GM18499 (cell line): ENCODE measurements around the gene FOXD4L1.
"Not testable (repeated sequence)": the region's sequence is repeated elsewhere in the genome, so short reads cannot be mapped to it uniquely, and the experiment has no call there.

Experiments used
- ATAC-seq: cut with Tn5 transposase; IDR thresholded peaks from one replicate; pipeline ENCODE4 v1.9.1; 2021; ENCODE audit warnings: moderate number of reproducible peaks; ENCODE audit not compliant: insufficient read depth, unreplicated experiment

The FOXD4L1 gene

GRCh38 chr2:113498365-113498764, at the start of gene FOXD4L1:
Gene FOXD4L1 (plus strand): TSS chr2:113498665. CDS start chr2:113499257, 592 bp downstream.
- ATAC-seq = not testable (repeated sequence)

- not testable (repeated sequence) for ATAC-seq
Measured at GRCh38 chr2:113465770-113466169, 32.7 kb upstream of the FOXD4L1 start.

GRCh38 chr2:113476688-113477368, 21.6 kb upstream of the FOXD4L1 start:
- not testable (repeated sequence) for ATAC-seq

- ATAC-seq = not testable (repeated sequence)
Measured at GRCh38 chr2:113496527-113496926, 1.9 kb upstream of the FOXD4L1 start.

GRCh38 chr2:113499019-113499885, 787 bp downstream of the FOXD4L1 start:
- not testable (repeated sequence) for ATAC-seq

- not testable (repeated sequence) for ATAC-seq
Measured at GRCh38 chr2:113499886-113500722, 1.6 kb downstream of the FOXD4L1 start.

GRCh38 chr2:113500723-113501038, 2.2 kb downstream of the FOXD4L1 start:
- not testable (repeated sequence) for ATAC-seq

- not testable (repeated sequence) for ATAC-seq
Measured at GRCh38 chr2:113502216-113503093, 4.0 kb downstream of the FOXD4L1 start.

GRCh38 chr2:113503094-113504042, 4.9 kb downstream of the FOXD4L1 start:
- ATAC-seq = not testable (repeated sequence)

GRCh38 chr2:113504081-113504480, 5.6 kb downstream of the FOXD4L1 start:
- not testable (repeated sequence) for ATAC-seq

- ATAC-seq = not testable (repeated sequence)
Measured at GRCh38 chr2:113507394-113508140, 9.1 kb downstream of the FOXD4L1 start.

GRCh38 chr2:113508187-113508586, 9.7 kb downstream of the FOXD4L1 start:
- ATAC-seq = not testable (repeated sequence)

- not testable (repeated sequence) for ATAC-seq
Measured at GRCh38 chr2:113510913-113511312, 12.4 kb downstream of the FOXD4L1 start.

GRCh38 chr2:113511859-113512258, 13.4 kb downstream of the FOXD4L1 start:
- not testable (repeated sequence) for ATAC-seq

GRCh38 chr2:113515457-113515856, 17.0 kb downstream of the FOXD4L1 start:
- not testable (repeated sequence) for ATAC-seq

GRCh38 chr2:113515995-113516394, 17.5 kb downstream of the FOXD4L1 start:
- not testable (repeated sequence) for ATAC-seq

- ATAC-seq = not testable (repeated sequence)
Measured at GRCh38 chr2:113517025-113517424, 18.6 kb downstream of the FOXD4L1 start.

GRCh38 chr2:113520837-113521236, 22.4 kb downstream of the FOXD4L1 start:
- ATAC-seq = not testable (repeated sequence)
